Measurements from ENCODE around the gene NUBPL. TPM values are rescaled to one million over a fixed set of nuclear protein-coding genes. Genes with fewer than 3 reads are reported as not detected.

NUBPL gene
- total RNA-seq, 1 experiment from 2014 or later: 5.7 TPM

GRCh38 chr14:31696378-31696777, 135.2 kb downstream of the NUBPL start:
- DNase-seq (ENCODE audit: low read depth, low spot score) (no peak), ATAC-seq (no peak)
- TF ChIP-seq REST (IDR thresholded peaks at IDR 0.05; ENCODE audit: insufficient read depth in 1 of 2, low read depth in 2 of 2, low read length in 1 of 2): no peak
- TF ChIP-seq CTCF (IDR thresholded peaks at IDR 0.05): no peak
- no peak for TF ChIP-seq TCF7L2 (IDR thresholded peaks at IDR 0.05; ENCODE audit: low read depth, low read length)
- no peak for TF ChIP-seq SIN3A (IDR thresholded peaks at IDR 0.05; ENCODE audit: borderline replicate concordance, insufficient read depth, low read depth, low read length)
- TF ChIP-seq POLR2AphosphoS5 (IDR thresholded peaks at IDR 0.05; ENCODE audit: low read depth, low read length): no peak
- Histone ChIP-seq H3K9me3 (ENCODE audit: control insufficient read depth, insufficient read depth, low read depth, low read length) (no peaks in the 10 kb centered on the region), H3K27me3 (ENCODE audit: control insufficient read depth, insufficient read depth, low read length) (no peaks in the 10 kb centered on the region), H3K4me3 (ENCODE audit: low read depth in 2 of 2, low read length in 2 of 2) (no peak overlapping the region), H3K4me1 (ENCODE audit: control insufficient read depth, insufficient read depth, low read length) (no peaks in the 10 kb centered on the region), H3K27ac (ENCODE audit: low read length) (no peak overlapping the region), H3K36me3 (ENCODE audit: control insufficient read depth, insufficient read depth, low read length) (no peaks in the 10 kb centered on the region)
- in situ Hi-C loops (cut with HindIII; ENCODE audit: low pct_unique_long_range_greater_than_20kb, low sequenced_read_pairs): no loop called here
- CTCF ChIA-PET: no interaction called here
- no TSS peak for BruUV-seq (replicated peaks)
- intact Hi-C loops (cut with micrococcal nuclease; ENCODE audit: unreplicated experiment): no loop called here
- POLR2A ChIA-PET: no interaction called here

GRCh38 chr14:31699809-31700208, 138.6 kb downstream of the NUBPL start:
- CTCF ChIA-PET: no interaction called here
- BruUV-seq (replicated peaks): no TSS peak

More at GRCh38 chr14:31699809-31700208, 138.6 kb downstream of the NUBPL start:
- in situ Hi-C loops (cut with HindIII; ENCODE audit: low pct_unique_long_range_greater_than_20kb, low sequenced_read_pairs): no loop called here
- ATAC-seq: no peak
- H3K9me3 ChIP-seq (ENCODE audit: control insufficient read depth, insufficient read depth, low read depth, low read length): no peaks in the 10 kb centered on the region
- POLR2A ChIA-PET: no interaction called here
- no peak for TF ChIP-seq REST (IDR thresholded peaks at IDR 0.05; ENCODE audit: insufficient read depth in 1 of 2, low read depth in 2 of 2, low read length in 1 of 2)
- no peak for TF ChIP-seq POLR2AphosphoS5 (IDR thresholded peaks at IDR 0.05; ENCODE audit: low read depth, low read length)
- no peak for TF ChIP-seq TCF7L2 (IDR thresholded peaks at IDR 0.05; ENCODE audit: low read depth, low read length)
- TF ChIP-seq CTCF (IDR thresholded peaks at IDR 0.05): no peak
- no peak for TF ChIP-seq SIN3A (IDR thresholded peaks at IDR 0.05; ENCODE audit: borderline replicate concordance, insufficient read depth, low read depth, low read length)
- H3K36me3 ChIP-seq (ENCODE audit: control insufficient read depth, insufficient read depth, low read length): no peaks in the 10 kb centered on the region
- H3K27ac ChIP-seq (ENCODE audit: low read length): no peak overlapping the region
- no peaks in the 10 kb centered on the region for H3K27me3 ChIP-seq (ENCODE audit: control insufficient read depth, insufficient read depth, low read length)
- no peak overlapping the region for H3K4me3 ChIP-seq (ENCODE audit: low read depth in 2 of 2, low read length in 2 of 2)
- DNase-seq (ENCODE audit: low read depth, low spot score): no peak
- H3K4me1 ChIP-seq (ENCODE audit: control insufficient read depth, insufficient read depth, low read length): no peaks in the 10 kb centered on the region
- intact Hi-C loops (cut with micrococcal nuclease; ENCODE audit: unreplicated experiment): no loop called here
